A172 (cell line): ENCODE results near the gene YIPF7. TPM values are rescaled to one million over a fixed set of nuclear protein-coding genes. Genes with fewer than 3 reads are reported as not detected.

Source experiments
- DNase-seq: peaks from one replicate; pipeline ENCODE4 v3.0.0-alpha.2; 2015; ENCODE audit warnings: low spot score
- total RNA-seq: library from RNA; depleted of rRNA; stranded (reverse); fragments of >200 nt; shearing (Covaris generic); gene quantifications from 2 replicates; pipeline ENCODE4 v1.2.3, GENCODE V29; 2014; rRNA removed

Gene YIPF7
- total RNA-seq, 1 experiment from 2014 or later: not detected

- no peak for DNase-seq
Observed at GRCh38 chr4:44623676-44624075, 27.7 kb downstream of the YIPF7 start.

GRCh38 chr4:44616621-44617020, 34.8 kb downstream of the YIPF7 start:
- DNase-seq: no peak

GRCh38 chr4:44583393-44583792, 68.0 kb downstream of the YIPF7 start:
- DNase-seq: no peak

GRCh38 chr4:44580231-44580630, 71.2 kb downstream of the YIPF7 start:
- DNase-seq: no peak

- DNase-seq: no peak
Observed at GRCh38 chr4:44578954-44579353, 72.5 kb downstream of the YIPF7 start.

Other genes starting within 250 kb of the YIPF7 start
- not detected in 2 replicates for gene KCTD8, start 202.8 kb downstream of the YIPF7 start, total RNA-seq
- gene GUF1, start 26.8 kb upstream of the YIPF7 start, total RNA-seq: 15.1 and 20.9 TPM in 2 replicates
- gene GNPDA2, start 74.9 kb upstream of the YIPF7 start, total RNA-seq: 46.8 and 49.7 TPM in 2 replicates